Natural killer cell (primary cell): Measurements from ENCODE around the gene STK32C. TPM values are rescaled to one million over a fixed set of nuclear protein-coding genes. Genes with fewer than 3 reads are reported as not detected.
A peak's percentile ranks its signal among the peaks of the same experiment; 100 is the strongest.

Experiments
- ATAC-seq, 3 donors: fragments of 150-1000 bp in 2 of 3; fragments of 200-7000 bp in 1 of 3; cut with Tn5 transposase; 1 replicate in 1 of 3; 2 replicates in 2 of 3; pipeline ENCODE4 v1.10.0; 2021; ENCODE audit warnings: mild to moderate bottlenecking in 2 of 3, moderate library complexity in 2 of 3
- DNase-seq, 2 donors: peaks; one replicate each; pipeline versions ENCODE4 v3.0.0 to v3.0.0-alpha.2; 2013 to 2021; ENCODE audit warnings: mixed read lengths in 1 of 2
- H3K27ac ChIP-seq: one replicate; pipeline ENCODE4 v1.5.1; 2013; ENCODE audit warnings: mild to moderate bottlenecking, low read length
- H3K27me3 ChIP-seq: one replicate; pipeline ENCODE4 v1.6.1; 2013; ENCODE audit warnings: low read length; ENCODE audit not compliant: control insufficient read depth, insufficient read depth
- H3K36me3 ChIP-seq: one replicate; pipeline ENCODE4 v1.6.1; 2013; ENCODE audit warnings: low read length; ENCODE audit not compliant: control insufficient read depth, insufficient read depth
- H3K4me1 ChIP-seq: one replicate; pipeline ENCODE4 v1.6.1; 2013; ENCODE audit warnings: low read length; ENCODE audit not compliant: control insufficient read depth, insufficient read depth
- H3K4me3 ChIP-seq: one replicate; pipeline ENCODE4 v1.5.1; 2013; ENCODE audit warnings: low read length
- H3K9me3 ChIP-seq: one replicate; pipeline ENCODE4 v1.6.1; 2013; ENCODE audit warnings: low read length; ENCODE audit not compliant: control insufficient read depth, insufficient read depth
- H3K27ac Mint-ChIP-seq, 2 donors: one replicate each; pipeline ENCODE4 v1.8.0; 2022; ENCODE audit warnings: mild to moderate bottlenecking in 2 of 2, mixed read lengths in 2 of 2, moderate library complexity in 1 of 2
- H3K27me3 Mint-ChIP-seq, 2 donors: one replicate each; pipeline ENCODE4 v1.8.0; 2022; ENCODE audit warnings: low read depth in 2 of 2, mixed read lengths in 2 of 2
- H3K36me3 Mint-ChIP-seq: one replicate; pipeline ENCODE4 v1.8.0; 2022; ENCODE audit warnings: mixed read lengths
- H3K4me1 Mint-ChIP-seq, 2 donors: one replicate each; pipeline ENCODE4 v1.8.0; 2022; ENCODE audit warnings: mixed read lengths in 2 of 2
- H3K4me3 Mint-ChIP-seq: one replicate; pipeline ENCODE4 v1.8.0; 2022; ENCODE audit warnings: mild to moderate bottlenecking, moderate library complexity, mixed read lengths
- H3K9me3 Mint-ChIP-seq, 2 donors: one replicate each; pipeline ENCODE4 v1.8.0; 2022; ENCODE audit warnings: mixed read lengths in 2 of 2
- CTCF ChIP-seq: fragments of 200-600 bp; IDR thresholded peaks from one replicate; pipeline ENCODE4 v1.8.0; 2022; ENCODE audit warnings: antibody characterized with exemption
- WGBS: methylation state at CpG from one replicate; pipeline ENCODE4 v1.1.7; 2013; ENCODE audit warnings: missing lambda C conversion rate; ENCODE audit not compliant: insufficient coverage; 5-methylcytosine and 5-hydroxymethylcytosine counted together
- intact Hi-C: fragments of 100-400 bp; cut with micrococcal nuclease; formaldehyde crosslinking; loops from one replicate; pipeline ENCODE4 v1.14.2; 2022
- total RNA-seq, 4 donors: library from RNA; stranded (reverse); fragments of 120-200 nt in 1 of 4; gene quantifications; one replicate each; pipeline versions ENCODE4 v1.2.3 to v1.2.4, GENCODE V29; 2013 to 2022

Gene STK32C
- total RNA-seq, 3 donors from 2014 or later (not counting 1 experiment from before 2014, with no cell fraction given) = 12.7 to 22.1 (median 17.9) TPM

GRCh38 chr10:132186488-132187429, 121.0 kb downstream of the STK32C start, which contains the start of gene DPYSL4:
TSS of gene DPYSL4 (plus strand) at chr10:132186948. CDS start at chr10:132187064, 116 bp downstream.
- H3K27me3 ChIP-seq = peaks cover 23% of the 10 kb centered on the region
- Mint-ChIP-seq H3K36me3 (no peaks in the 10 kb centered on the region), H3K9me3 (no peaks in the 10 kb centered on the region), H3K27me3 (peaks cover 43 to 47% of the 10 kb centered on the region in 2 donors), H3K27ac (no peak within 1 kb of the TSS), H3K4me3 (peak within 1 kb of the TSS; percentile 68), H3K4me1 (peaks cover 0 to 12% of the 10 kb centered on the region in 2 donors)
- 5% methylated on average over 99 of the region's 109 CpGs for WGBS
- H3K36me3 ChIP-seq = no peaks in the 10 kb centered on the region
- ATAC-seq (peak; percentile 79 to 80 (median 80)), DNase-seq (peak in 1 of 2 donors; percentile 69)
- TF ChIP-seq CTCF = no peak
- no peak within 1 kb of the TSS for H3K27ac ChIP-seq
- H3K9me3 ChIP-seq = no peaks in the 10 kb centered on the region
- intact Hi-C loops = no loop called here
- no peak within 1 kb of the TSS for H3K4me3 ChIP-seq
- H3K4me1 ChIP-seq = peaks cover 23% of the 10 kb centered on the region

- Mint-ChIP-seq H3K36me3 (no peaks in the 10 kb centered on the region), H3K9me3 (no peaks in the 10 kb centered on the region), H3K4me3 (peak overlapping the region; percentile 68), H3K4me1 (peaks cover 0 to 12% of the 10 kb centered on the region in 2 donors), H3K27me3 (peaks cover 43 to 47% of the 10 kb centered on the region in 2 donors), H3K27ac (no peak overlapping the region)
- intact Hi-C loops = no loop called here
- no peak for TF ChIP-seq CTCF
- 8% methylated on average over 99 of the region's 99 CpGs for WGBS
- DNase-seq (peak; percentile 44 to 84), ATAC-seq (peak; percentile 77 to 87 (median 83))
- Histone ChIP-seq H3K4me1 (peaks cover 23% of the 10 kb centered on the region), H3K27me3 (peaks cover 23% of the 10 kb centered on the region), H3K36me3 (no peaks in the 10 kb centered on the region), H3K27ac (no peak overlapping the region), H3K4me3 (no peak overlapping the region), H3K9me3 (no peaks in the 10 kb centered on the region)
These were observed 121.9 kb downstream of the STK32C start for GRCh38 chr10:132185601-132186487.

GRCh38 chr10:132184816-132185593, 122.7 kb downstream of the STK32C start:
- 49% methylated on average over 35 of the region's 35 CpGs for WGBS
- Mint-ChIP-seq H3K27ac (no peak overlapping the region), H3K4me3 (peak overlapping the region; percentile 73), H3K27me3 (peaks cover 39 to 44% of the 10 kb centered on the region in 2 donors), H3K4me1 (peaks cover 0 to 12% of the 10 kb centered on the region in 2 donors), H3K9me3 (no peaks in the 10 kb centered on the region), H3K36me3 (no peaks in the 10 kb centered on the region)
- intact Hi-C loops = no loop called here
- Histone ChIP-seq H3K9me3 (no peaks in the 10 kb centered on the region), H3K4me1 (peaks cover 23% of the 10 kb centered on the region), H3K27me3 (peaks cover 23% of the 10 kb centered on the region), H3K36me3 (no peaks in the 10 kb centered on the region), H3K27ac (no peak overlapping the region), H3K4me3 (no peak overlapping the region)
- ATAC-seq = no peak
- no peak for TF ChIP-seq CTCF
- DNase-seq = no peak
